SW 1271 (cell line): Measurements from ENCODE around the gene UFD1.

Experiments used
- DNase-seq, 2 experiments: peaks; one replicate each; lab custom pipeline; 2025; lab: John Stamatoyannopoulos, UW

UFD1 gene

GRCh38 chr22:19478901-19479354 is at the start of gene UFD1:
UFD1 (minus strand) TSS chr22:19479193; CDS start chr22:19479085, 108 bp downstream.
- peak in 1 of 2 experiments; percentile 82 for DNase-seq

- no peak for DNase-seq
These were observed 48.9 kb upstream of the UFD1 start for GRCh38 chr22:19527861-19528417.

- DNase-seq = no peak
These were observed 48.3 kb upstream of the UFD1 start for GRCh38 chr22:19527321-19527721.

- DNase-seq = no peak
These were observed 47.7 kb upstream of the UFD1 start for GRCh38 chr22:19526702-19527111.

- no peak for DNase-seq
These were observed 47.2 kb upstream of the UFD1 start for GRCh38 chr22:19526076-19526701.

- DNase-seq = no peak
These were observed 46.7 kb upstream of the UFD1 start for GRCh38 chr22:19525666-19526065.

GRCh38 chr22:19525116-19525660 is 46.2 kb upstream of the UFD1 start:
- no peak for DNase-seq

- no peak for DNase-seq
These were observed 45.5 kb upstream of the UFD1 start, which contains the start of gene CLDN5 for GRCh38 chr22:19524170-19525115. CLDN5 (minus strand) TSS chr22:19524410; CDS start chr22:19524255, 155 bp downstream.

- DNase-seq = no peak
These were observed 44.5 kb upstream of the UFD1 start for GRCh38 chr22:19523240-19524169.

- DNase-seq = no peak
These were observed 43.9 kb upstream of the UFD1 start for GRCh38 chr22:19522881-19523239.

GRCh38 chr22:19522190-19522880 is 43.3 kb upstream of the UFD1 start:
- DNase-seq = no peak

- DNase-seq = no peak
These were observed 41.7 kb upstream of the UFD1 start for GRCh38 chr22:19520566-19521305.

- no peak for DNase-seq
These were observed 41.0 kb upstream of the UFD1 start for GRCh38 chr22:19520007-19520406.

- DNase-seq = no peak
These were observed 40.3 kb upstream of the UFD1 start for GRCh38 chr22:19519041-19519926.

GRCh38 chr22:19518635-19519034 is 39.6 kb upstream of the UFD1 start:
- DNase-seq = no peak

- no peak for DNase-seq
These were observed 39.1 kb upstream of the UFD1 start for GRCh38 chr22:19517919-19518611.

- no peak for DNase-seq
These were observed 38.1 kb upstream of the UFD1 start for GRCh38 chr22:19517171-19517500.

GRCh38 chr22:19516378-19517170 is 37.6 kb upstream of the UFD1 start:
- no peak for DNase-seq
